Measurements from ENCODE around the gene GRM5. TPM values are rescaled to one million over a fixed set of nuclear protein-coding genes. Genes with fewer than 3 reads are reported as not detected.

Gene GRM5
- total RNA-seq, 4 donors from 2014 or later: not detected

- no peak for TF ChIP-seq CTCF (IDR thresholded peaks at IDR 0.05)
- TF ChIP-seq EP300 (IDR thresholded peaks at IDR 0.05): no peak
- TF ChIP-seq POLR2A (IDR thresholded peaks at IDR 0.05): no peak
- TF ChIP-seq POLR2AphosphoS5 (IDR thresholded peaks at IDR 0.05): no peak
- Histone ChIP-seq H3K4me1 (no peaks in the 10 kb centered on the region), H3K4me3 (no peak overlapping the region), H3K27me3 (no peaks in the 10 kb centered on the region), H3K9me3 (no peaks in the 10 kb centered on the region), H3K27ac (no peak overlapping the region), H3K36me3 (no peaks in the 10 kb centered on the region)
- no peak for ATAC-seq
Observed at GRCh38 chr11:88818978-88819377, 246.8 kb downstream of the GRM5 start.

- no peak for TF ChIP-seq POLR2A (IDR thresholded peaks at IDR 0.05)
- Histone ChIP-seq H3K4me3 (no peak overlapping the region), H3K27ac (no peak overlapping the region), H3K36me3 (no peaks in the 10 kb centered on the region), H3K9me3 (no peaks in the 10 kb centered on the region), H3K27me3 (no peaks in the 10 kb centered on the region), H3K4me1 (no peaks in the 10 kb centered on the region)
- ATAC-seq: no peak
- WGBS, 2 donors (ENCODE audit: low coverage in 1 of 2): 50 to 100% methylated on average over 2 of the region's 3 CpGs
Observed at GRCh38 chr11:88815505-88815904, 250.3 kb downstream of the GRM5 start.

GRCh38 chr11:88814076-88814475 is 251.7 kb downstream of the GRM5 start:
- Histone ChIP-seq H3K36me3 (no peaks in the 10 kb centered on the region), H3K4me3 (no peak overlapping the region), H3K4me1 (no peaks in the 10 kb centered on the region), H3K27ac (no peak overlapping the region), H3K9me3 (no peaks in the 10 kb centered on the region), H3K27me3 (no peaks in the 10 kb centered on the region)
- TF ChIP-seq POLR2A (IDR thresholded peaks at IDR 0.05) (no peak), EP300 (IDR thresholded peaks at IDR 0.05) (no peak), CTCF (IDR thresholded peaks at IDR 0.05) (no peak), POLR2AphosphoS5 (IDR thresholded peaks at IDR 0.05) (no peak)
- WGBS, 2 donors (ENCODE audit: low coverage in 1 of 2): 0% methylated on average over 1 of the region's 1 CpG; no CpG with 5 or more reads in 1 of the 2 donors
- ATAC-seq: no peak

GRCh38 chr11:88813233-88813915 is 252.4 kb downstream of the GRM5 start:
- TF ChIP-seq POLR2A (IDR thresholded peaks at IDR 0.05) (no peak), POLR2AphosphoS5 (IDR thresholded peaks at IDR 0.05) (no peak), CTCF (IDR thresholded peaks at IDR 0.05) (no peak), EP300 (IDR thresholded peaks at IDR 0.05) (no peak)
- no peak for ATAC-seq
- WGBS, 2 donors (ENCODE audit: low coverage in 1 of 2): 36 to 55% methylated on average over 1 of the region's 1 CpG

GRCh38 chr11:88810420-88811097 is 255.2 kb downstream of the GRM5 start:
- no peaks in the 10 kb centered on the region for H3K27me3 ChIP-seq
- no peaks in the 10 kb centered on the region for H3K4me1 ChIP-seq
- TF ChIP-seq POLR2A (IDR thresholded peaks at IDR 0.05) (no peak), EP300 (IDR thresholded peaks at IDR 0.05) (no peak), CTCF (IDR thresholded peaks at IDR 0.05) (no peak), POLR2AphosphoS5 (IDR thresholded peaks at IDR 0.05) (no peak)
- no peak overlapping the region for H3K27ac ChIP-seq
- no peaks in the 10 kb centered on the region for H3K9me3 ChIP-seq
- no peak overlapping the region for H3K4me3 ChIP-seq
- H3K36me3 ChIP-seq: no peaks in the 10 kb centered on the region
- ATAC-seq: no peak
- 64 to 65% methylated on average over 3 of the region's 3 CpGs for WGBS, 2 donors (ENCODE audit: low coverage in 1 of 2)

More at GRCh38 chr11:88813233-88813915, 252.4 kb downstream of the GRM5 start:
- Histone ChIP-seq H3K4me1 (no peaks in the 10 kb centered on the region), H3K36me3 (no peaks in the 10 kb centered on the region), H3K4me3 (no peak overlapping the region), H3K9me3 (no peaks in the 10 kb centered on the region), H3K27me3 (no peaks in the 10 kb centered on the region), H3K27ac (no peak overlapping the region)
